ENCODE results near the gene VPS18. TPM values are rescaled to one million over a fixed set of nuclear protein-coding genes. Genes with fewer than 3 reads are reported as not detected.

Gene VPS18
- total RNA-seq, 3 donors from 2014 or later, result 14.1 to 21.1 (median 18.0) TPM

GRCh38 chr15:40932156-40932555 lies 37.9 kb downstream of the VPS18 start:
- DNase-seq (peak in 2 of 3 donors; percentile 65 to 68), ATAC-seq (peak; percentile 9)
- Histone ChIP-seq H3K4me3 (no peak overlapping the region), H3K9me3 (no peaks in the 10 kb centered on the region), H3K36me3 (ENCODE audit: low read depth) (no peaks in the 10 kb centered on the region), H3K4me1 (ENCODE audit: low read depth) (peaks cover 45% of the 10 kb centered on the region)
- intact Hi-C loops (cut with DNase I, micrococcal nuclease), result no loop called here
- TF ChIP-seq CTCF (IDR thresholded peaks at IDR 0.05), result no peak

GRCh38 chr15:40932649-40933516 lies 38.6 kb downstream of the VPS18 start:
- H3K4me3 ChIP-seq, result no peak overlapping the region

GRCh38 chr15:40933517-40933902 lies 39.3 kb downstream of the VPS18 start:
- intact Hi-C loops (cut with DNase I, micrococcal nuclease), result no loop called here
- H3K9me3 ChIP-seq, result no peaks in the 10 kb centered on the region
- no peak overlapping the region for H3K4me3 ChIP-seq
- TF ChIP-seq CTCF (IDR thresholded peaks at IDR 0.05), result no peak
- DNase-seq (peak in 1 of 3 donors; percentile 69), ATAC-seq (peak; percentile 25)
- peaks cover 32% of the 10 kb centered on the region for H3K4me1 ChIP-seq (ENCODE audit: low read depth)
- H3K36me3 ChIP-seq (ENCODE audit: low read depth), result no peaks in the 10 kb centered on the region

More at GRCh38 chr15:40932649-40933516, 38.6 kb downstream of the VPS18 start:
- no peak for TF ChIP-seq CTCF (IDR thresholded peaks at IDR 0.05)
- no peaks in the 10 kb centered on the region for H3K9me3 ChIP-seq
- intact Hi-C loops (cut with DNase I, micrococcal nuclease), result no loop called here
- ATAC-seq (peak; percentile 68), DNase-seq (peak; percentile 77 to 84 (median 78))
- peaks cover 38% of the 10 kb centered on the region for H3K4me1 ChIP-seq (ENCODE audit: low read depth)
- H3K36me3 ChIP-seq (ENCODE audit: low read depth), result no peaks in the 10 kb centered on the region

- peaks cover 22% of the 10 kb centered on the region for H3K4me1 ChIP-seq (ENCODE audit: low read depth)
- ATAC-seq, result no peak
Measured at GRCh38 chr15:40934457-40934856, 40.2 kb downstream of the VPS18 start.

GRCh38 chr15:40936234-40936708 lies 42.0 kb downstream of the VPS18 start:
- TF ChIP-seq CTCF (IDR thresholded peaks at IDR 0.05), result no peak
- intact Hi-C loops (cut with DNase I, micrococcal nuclease), result no loop called here
- ATAC-seq, result no peak
- peaks cover 4% of the 10 kb centered on the region for H3K4me1 ChIP-seq (ENCODE audit: low read depth)
- H3K9me3 ChIP-seq, result no peaks in the 10 kb centered on the region
- H3K4me3 ChIP-seq, result no peak overlapping the region
- no peak for DNase-seq
- H3K36me3 ChIP-seq (ENCODE audit: low read depth), result no peaks in the 10 kb centered on the region

More at GRCh38 chr15:40934457-40934856, 40.2 kb downstream of the VPS18 start:
- Histone ChIP-seq H3K9me3 (no peaks in the 10 kb centered on the region), H3K36me3 (ENCODE audit: low read depth) (no peaks in the 10 kb centered on the region), H3K4me3 (no peak overlapping the region)
- intact Hi-C loops (cut with DNase I, micrococcal nuclease), result no loop called here
- no peak for TF ChIP-seq CTCF (IDR thresholded peaks at IDR 0.05)
- DNase-seq, result no peak
